GM12891 (cell line): ENCODE results near the gene OR2T6.
"Not testable (repeated sequence)": the region's sequence is repeated elsewhere in the genome, so short reads cannot be mapped to it uniquely, and the experiment has no call there.

Experiments used
- DNase-seq: peaks from one replicate; pipeline ENCODE4 v3.0.0; 2011; ENCODE audit warnings: low spot score; ENCODE audit not compliant: insufficient read length
- FAIRE-seq: peaks from 2 replicates; lab custom pipeline; 2011; peaks lifted over from hg19 to GRCh38; lab: Jason Lieb, UNC
- PAX5 ChIP-seq: IDR thresholded peaks from 2 replicates; pipeline ENCODE4 v1.6.1; 2011; ENCODE audit warnings: low read length, moderate library complexity, mild to moderate bottlenecking; ENCODE audit not compliant: insufficient read depth, severe bottlenecking
- POLR2A ChIP-seq: IDR thresholded peaks from 2 replicates; pipeline ENCODE4 v1.6.1; 2011; ENCODE audit warnings: low read depth, low read length, control low read depth
- POLR2AphosphoS5 ChIP-seq: IDR thresholded peaks from 2 replicates; pipeline ENCODE4 v1.6.1; 2011; ENCODE audit warnings: low read depth, low read length, control low read depth
- POU2F2 ChIP-seq: IDR thresholded peaks from 2 replicates; pipeline ENCODE4 v1.6.1; 2011; ENCODE audit warnings: low read depth, mild to moderate bottlenecking, control low read depth, low read length, moderate library complexity
- SPI1 ChIP-seq: IDR thresholded peaks from 2 replicates; pipeline ENCODE4 v1.6.1; 2011; ENCODE audit warnings: low read depth, low read length, control low read depth
- TAF1 ChIP-seq: IDR thresholded peaks from 2 replicates; pipeline ENCODE4 v1.6.1; 2011; ENCODE audit warnings: low read depth, low read length, control low read depth

Gene OR2T6

GRCh38 chr1:248388426-248388825, 12.9 kb downstream of the OR2T6 start:
- DNase-seq, result no peak
- TF ChIP-seq POLR2AphosphoS5 (no peak), POLR2A (no peak), PAX5 (no peak), POU2F2 (no peak)
- FAIRE-seq, result no peak

DNA sequence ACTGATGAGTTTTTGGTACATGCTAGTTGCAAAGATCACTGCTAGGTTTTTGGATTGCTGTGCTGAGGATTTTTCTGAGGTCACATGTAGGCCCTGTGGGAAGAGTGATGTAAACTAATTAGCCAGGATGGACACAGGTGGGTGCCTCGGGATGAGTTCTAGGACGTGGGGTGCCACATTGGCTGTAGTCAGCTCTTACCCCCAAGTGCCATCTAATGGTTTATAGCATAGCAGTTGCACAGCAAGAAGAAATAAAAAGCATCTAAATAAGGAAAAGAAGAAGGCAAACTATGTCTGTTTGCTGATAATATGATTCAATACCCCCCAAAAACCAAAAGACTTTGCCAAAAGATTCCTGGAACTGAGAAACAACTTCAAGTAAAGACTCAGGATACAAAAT, 17.5 kb downstream of the OR2T6 start:
- FAIRE-seq, result no peak

GRCh38 chr1:248402748-248403147, 27.2 kb downstream of the OR2T6 start, which contains the start of gene OR2T1:
TSS of gene OR2T1 (plus strand) at chr1:248403048. CDS start at chr1:248406148, 3,100 bp downstream.
- TF ChIP-seq SPI1, result no peak
- FAIRE-seq, result no peak

More for the DNA sequence above, 17.5 kb downstream of the OR2T6 start:
- TF ChIP-seq POLR2A (no peak), POLR2AphosphoS5 (no peak), PAX5 (no peak), TAF1 (no peak)
- no peak for DNase-seq

DNA sequence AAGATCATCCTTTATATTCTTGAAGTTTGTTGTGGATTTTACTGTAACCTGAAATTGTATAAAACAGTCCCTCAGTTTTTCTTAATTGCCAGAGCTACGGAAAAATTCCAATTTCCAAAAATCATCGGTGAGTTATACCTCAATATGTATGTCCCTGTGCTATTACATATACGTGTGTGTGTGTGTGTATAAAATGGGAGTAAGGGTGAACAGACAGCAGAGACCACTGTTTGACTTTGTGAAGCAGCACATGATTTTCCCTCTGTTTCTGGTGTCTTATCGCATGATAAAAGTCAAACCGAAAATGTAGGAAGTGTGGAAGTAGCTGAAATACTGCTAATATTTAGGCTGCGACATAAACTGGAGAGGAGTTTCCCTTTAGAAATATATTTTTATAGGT, 28.5 kb downstream of the OR2T6 start:
- peak; percentile 100 for FAIRE-seq

More at GRCh38 chr1:248402748-248403147, 27.2 kb downstream of the OR2T6 start, which contains the start of gene OR2T1:
- DNase-seq, result no peak

DNA sequence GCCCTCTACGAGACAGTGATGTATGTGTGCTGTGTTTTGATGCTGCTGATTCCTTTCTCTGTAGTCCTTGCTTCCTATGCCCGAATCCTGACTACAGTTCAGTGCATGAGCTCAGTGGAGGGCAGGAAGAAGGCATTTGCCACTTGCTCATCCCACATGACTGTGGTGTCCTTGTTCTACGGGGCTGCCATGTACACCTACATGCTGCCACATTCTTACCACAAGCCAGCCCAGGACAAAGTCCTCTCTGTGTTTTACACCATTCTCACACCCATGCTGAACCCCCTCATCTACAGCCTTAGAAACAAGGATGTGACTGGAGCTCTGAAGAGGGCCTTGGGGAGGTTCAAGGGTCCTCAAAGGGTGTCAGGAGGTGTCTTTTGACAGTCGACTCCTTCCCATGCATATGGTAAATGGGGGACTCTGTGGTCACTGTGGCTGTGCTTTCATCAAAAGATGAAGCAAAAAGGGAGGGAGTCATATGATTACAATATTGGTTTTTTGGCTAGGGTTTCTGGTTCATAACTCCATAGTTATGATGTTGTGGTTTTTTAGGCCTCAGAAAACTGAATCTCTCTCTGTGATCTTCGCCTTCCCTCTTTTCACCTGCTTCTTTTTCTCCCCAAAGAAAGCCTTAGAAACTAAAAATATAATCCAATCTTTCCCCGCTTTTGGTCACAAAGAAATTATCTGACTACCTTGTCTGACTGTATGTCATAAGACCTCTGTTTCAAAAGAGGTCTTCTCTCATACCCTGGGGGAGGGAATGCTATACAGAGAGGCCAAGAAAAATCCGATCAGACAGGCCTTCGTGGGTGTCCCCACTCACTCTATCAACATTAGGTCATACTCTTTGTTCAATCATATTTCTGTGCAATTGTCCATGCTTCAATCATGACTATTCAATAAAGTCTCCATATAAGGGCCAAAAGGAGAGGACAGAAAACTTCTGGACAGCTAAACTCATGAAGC, 31.5 kb downstream of the OR2T6 start:
- no peak for TF ChIP-seq TAF1
- TF ChIP-seq POU2F2, result 0 out of 2 replicates have a peak, but pooled peaks have one; percentile 19
- TF ChIP-seq POLR2AphosphoS5, result no peak
- no peak for TF ChIP-seq SPI1
- TF ChIP-seq PAX5, result no peak
- no peak for TF ChIP-seq POLR2A
- DNase-seq, result no peak
- peak; percentile 66 for FAIRE-seq

More for the DNA sequence above, 28.5 kb downstream of the OR2T6 start:
- no peak for DNase-seq
- no peak for TF ChIP-seq POLR2AphosphoS5
- TF ChIP-seq TAF1, result no peak
- TF ChIP-seq POU2F2, result no peak
- TF ChIP-seq PAX5, result no peak

DNA sequence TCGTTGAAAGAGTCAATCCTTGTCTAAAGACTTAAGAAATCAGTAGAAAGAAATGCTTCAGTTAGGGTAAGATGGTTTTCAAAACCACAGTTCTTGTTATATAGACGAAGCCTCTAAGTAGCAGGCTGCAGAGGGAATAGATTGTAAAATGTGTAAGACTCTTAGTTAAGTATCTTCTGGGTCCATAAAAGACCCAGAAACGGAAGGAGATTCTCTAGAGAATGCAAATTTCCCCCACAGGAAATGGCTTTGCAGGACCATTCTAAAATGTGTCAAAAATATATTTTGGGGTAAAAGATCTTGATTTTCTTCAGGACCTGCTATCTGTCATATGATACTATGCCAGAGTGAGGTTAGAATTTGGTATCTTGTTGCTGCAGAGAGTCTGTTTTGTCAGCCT, 40.7 kb downstream of the OR2T6 start:
- no peak for DNase-seq
- no peak for FAIRE-seq
- TF ChIP-seq SPI1, result no peak
- no peak for TF ChIP-seq POLR2A
- TF ChIP-seq PAX5, result no peak
- no peak for TF ChIP-seq POU2F2
- TF ChIP-seq POLR2AphosphoS5, result no peak
- TF ChIP-seq TAF1, result no peak

DNA sequence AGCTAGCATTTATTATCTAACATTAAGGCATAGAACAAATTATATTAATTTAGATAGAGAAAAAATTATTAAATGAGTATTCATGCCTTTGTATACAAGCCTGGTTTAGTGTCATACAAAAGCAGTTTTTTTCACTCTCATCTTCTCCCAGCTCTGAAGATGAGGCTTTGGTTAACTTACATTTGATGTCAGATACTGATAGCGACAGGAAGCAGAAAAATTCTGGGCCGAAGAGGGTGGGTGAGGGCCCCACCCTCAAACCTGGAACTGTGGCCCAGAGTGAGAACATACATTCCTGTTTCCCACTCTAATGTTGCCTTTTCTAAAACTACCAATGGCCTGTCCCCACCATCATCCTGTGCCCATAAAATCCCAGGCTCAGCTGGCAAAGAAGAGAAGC, 42.3 kb downstream of the OR2T6 start:
- DNase-seq, result no peak
- TF ChIP-seq POLR2AphosphoS5, result no peak
- TF ChIP-seq POLR2A, result no peak
- no peak for TF ChIP-seq TAF1
- TF ChIP-seq PAX5, result no peak
- TF ChIP-seq POU2F2, result no peak
- TF ChIP-seq SPI1, result no peak
- no peak for FAIRE-seq

DNA sequence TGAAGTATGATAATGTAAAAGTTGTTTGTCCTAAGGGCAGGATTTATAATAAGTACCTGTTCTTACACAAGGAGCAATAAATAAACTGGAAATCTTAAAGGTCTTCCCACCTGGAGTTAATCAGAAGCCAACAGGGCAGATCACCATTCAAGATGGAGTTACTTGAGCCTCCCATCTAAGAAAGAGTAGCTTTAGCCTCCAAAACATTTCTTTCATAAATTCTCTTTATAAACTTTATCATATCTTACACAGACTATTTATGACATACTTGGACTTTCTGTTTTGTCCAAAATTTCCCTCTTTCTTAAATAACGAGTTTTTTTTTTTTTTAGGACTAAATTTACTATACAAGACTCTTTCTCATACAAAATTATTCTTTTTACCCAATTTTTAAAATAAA, 45.8 kb downstream of the OR2T6 start:
- DNase-seq (no peak), FAIRE-seq (no peak)
- TF ChIP-seq SPI1 (no peak), POLR2A (no peak), PAX5 (no peak), POU2F2 (no peak), TAF1 (no peak), POLR2AphosphoS5 (no peak)

DNA sequence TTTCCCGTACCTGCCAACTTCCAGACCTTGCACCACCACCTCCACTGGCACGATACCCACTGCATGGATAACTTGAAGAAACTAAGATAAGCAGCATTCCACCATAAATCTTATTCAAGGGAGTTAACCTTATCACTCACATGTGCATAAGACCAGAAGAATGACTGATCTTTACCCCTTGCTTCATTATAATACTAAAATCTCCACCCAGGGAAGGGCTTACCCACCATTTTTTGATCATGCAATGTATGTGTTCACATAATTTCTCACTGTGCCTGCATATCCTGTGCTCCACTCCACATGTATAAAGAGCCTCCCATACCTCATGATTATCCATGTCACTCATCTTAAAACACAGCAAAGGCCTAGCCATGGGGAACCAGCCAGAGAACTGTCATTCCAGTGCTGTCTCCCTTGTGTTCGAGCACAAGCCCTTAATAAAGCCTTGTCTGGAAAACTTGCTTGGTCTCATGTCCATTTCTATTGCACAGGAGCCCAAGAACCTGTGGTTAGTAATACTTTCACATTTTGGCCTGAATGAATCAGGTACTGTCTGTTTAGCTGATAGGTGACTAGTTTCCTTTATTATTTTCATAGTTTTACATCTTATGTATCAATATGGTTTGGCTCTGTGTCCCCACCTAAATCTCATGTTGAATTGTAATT, 52.1 kb downstream of the OR2T6 start:
- FAIRE-seq, result not testable (repeated sequence)

GRCh38 chr1:248428192-248428533, 52.6 kb downstream of the OR2T6 start:
- DNase-seq, result not testable (repeated sequence)
- peak; percentile 98 for FAIRE-seq
- TF ChIP-seq SPI1, result peak; percentile 88

More for the DNA sequence above, 52.1 kb downstream of the OR2T6 start:
- DNase-seq, result not testable (repeated sequence)

DNA sequence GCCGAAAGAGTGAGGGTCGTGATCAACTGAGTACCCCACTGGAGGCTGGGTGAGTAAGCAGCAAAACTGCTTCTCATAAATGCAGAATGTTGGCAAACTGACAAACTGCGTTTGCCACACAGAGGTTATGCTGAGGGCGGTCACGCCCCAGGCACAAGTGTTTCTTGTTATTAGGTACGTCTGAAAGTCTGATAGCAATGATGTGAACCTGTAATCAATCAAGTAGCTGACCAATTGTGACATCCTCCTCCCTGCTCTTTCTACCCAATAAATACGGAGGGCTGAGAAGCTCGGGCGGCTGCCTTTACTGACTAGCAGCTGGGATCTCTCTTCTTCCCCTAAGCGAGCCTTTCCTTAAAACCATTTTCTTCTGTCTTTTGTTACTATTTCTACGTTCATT, 56.1 kb downstream of the OR2T6 start:
- not testable (repeated sequence) for DNase-seq
- peak; percentile 86 for FAIRE-seq

DNA sequence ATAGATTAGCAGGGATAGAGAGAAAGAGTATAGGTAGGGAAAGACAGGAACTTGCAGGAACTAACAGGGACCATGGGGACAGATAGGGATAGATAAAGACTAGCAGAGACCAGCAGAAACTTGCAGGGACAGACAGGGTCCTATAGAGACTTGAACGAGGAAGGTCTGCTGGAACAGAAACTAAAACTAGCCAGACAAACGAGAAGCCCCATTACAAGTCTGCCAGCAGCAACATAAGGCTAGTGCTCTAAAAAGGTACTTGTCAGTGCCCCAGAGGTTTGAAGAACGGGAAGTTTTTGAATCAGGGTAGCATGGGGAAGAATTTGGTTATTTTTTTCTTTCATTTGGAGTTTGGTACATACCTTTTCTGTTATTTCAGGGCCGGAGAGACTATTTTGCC, 56.7 kb downstream of the OR2T6 start:
- not testable (repeated sequence) for DNase-seq
- FAIRE-seq, result peak; percentile 90

GRCh38 chr1:248433811-248434415, 58.4 kb downstream of the OR2T6 start:
- not testable (repeated sequence) for DNase-seq
- peak; percentile 47 for FAIRE-seq

- FAIRE-seq, DNase-seq: not testable (repeated sequence)
Measured at GRCh38 chr1:248434913-248435312, 59.4 kb downstream of the OR2T6 start.

DNA sequence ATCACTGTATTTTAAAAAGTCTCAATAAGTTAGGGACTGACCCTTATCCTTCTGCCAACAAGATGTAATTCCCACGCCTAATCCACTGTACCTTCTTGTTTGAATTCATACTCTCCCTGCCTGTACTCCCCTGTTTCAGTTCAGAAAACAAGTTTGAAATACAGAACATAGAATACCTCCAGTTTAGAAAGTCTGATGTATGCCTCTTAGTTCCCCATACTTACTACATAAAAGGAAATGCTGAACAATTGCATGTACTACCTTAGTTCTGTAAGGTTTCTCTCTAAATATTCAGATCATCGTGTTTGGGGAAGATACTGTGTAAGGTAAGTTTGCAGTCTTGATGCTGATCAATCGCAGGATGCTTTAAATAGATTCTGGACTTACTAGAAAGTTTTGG, 60.8 kb downstream of the OR2T6 start:
- DNase-seq, result not testable (repeated sequence)
- FAIRE-seq, result peak; percentile 93
